ENCODE results near the gene GM2A.
"Not testable (repeated sequence)": the region's sequence is repeated elsewhere in the genome, so short reads cannot be mapped to it uniquely, and the experiment has no call there.

The GM2A gene

GRCh38 chr5:151228986-151229385 lies 24.0 kb upstream of the GM2A start:
- no peak for DNase-seq

GRCh38 chr5:151230048-151230680 lies 22.8 kb upstream of the GM2A start:
- DNase-seq: no peak

GRCh38 chr5:151231359-151231758 lies 21.6 kb upstream of the GM2A start:
- no peak for DNase-seq

DNA sequence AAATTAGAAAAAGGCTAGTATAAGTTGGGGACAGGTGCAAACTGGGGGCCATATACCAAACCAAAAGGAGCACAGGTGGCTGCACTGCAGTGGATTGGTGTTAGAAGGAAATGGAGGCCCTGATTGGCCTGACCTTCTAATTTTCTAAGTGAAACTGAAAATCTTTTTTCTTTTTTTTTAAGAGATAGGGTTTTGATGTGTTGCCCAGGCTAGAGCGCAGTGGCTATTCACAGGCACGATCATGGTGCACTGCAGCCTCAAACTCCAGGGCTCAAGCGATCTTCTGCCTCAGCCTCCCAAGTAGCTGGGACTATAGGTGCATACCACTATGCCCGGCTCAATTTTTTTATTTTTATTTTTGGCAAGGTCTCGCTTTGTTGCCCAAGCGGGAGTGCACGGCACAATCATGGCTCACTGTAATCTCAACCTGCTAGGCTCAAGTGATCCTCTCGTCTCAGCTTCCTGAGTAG lies 19.3 kb upstream of the GM2A start:
- DNase-seq: no peak

DNA sequence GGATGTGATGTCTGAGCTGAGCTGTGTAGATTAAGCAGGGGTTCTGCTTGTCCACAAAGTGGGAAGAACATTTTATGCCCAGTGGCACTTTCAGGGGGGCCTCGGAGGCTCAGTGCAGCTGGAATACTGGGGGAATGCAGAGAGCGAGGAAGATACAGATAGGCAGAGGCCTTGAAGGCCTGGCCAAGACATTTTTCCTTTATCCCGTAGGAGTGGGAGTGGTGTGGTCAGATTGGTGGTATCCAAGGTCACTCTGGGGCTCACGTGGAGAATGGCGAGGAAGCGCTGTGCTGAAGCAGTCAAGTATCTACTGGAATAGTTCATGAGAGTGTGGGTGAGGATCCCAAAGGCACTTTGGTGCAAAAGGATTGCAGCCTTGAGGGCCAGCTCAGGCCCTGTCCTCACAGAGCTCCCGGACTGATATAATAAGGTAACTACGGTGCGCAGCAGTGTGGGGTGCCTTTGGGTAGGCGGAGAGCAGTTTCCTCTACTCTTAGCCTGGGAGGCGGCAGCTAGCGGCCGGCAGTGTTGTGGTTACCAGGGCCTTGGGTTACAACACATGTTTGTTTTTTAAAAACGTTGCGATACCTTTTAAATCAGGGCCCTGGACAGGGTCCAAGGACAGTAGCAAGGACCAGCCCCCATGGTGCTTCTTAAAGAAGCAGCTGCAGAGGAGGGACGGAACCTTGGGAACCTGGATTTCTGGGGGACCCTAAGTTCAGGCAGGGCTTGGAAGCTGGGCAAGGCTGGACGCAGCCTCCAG lies 18.3 kb upstream of the GM2A start:
- DNase-seq: no peak

DNA sequence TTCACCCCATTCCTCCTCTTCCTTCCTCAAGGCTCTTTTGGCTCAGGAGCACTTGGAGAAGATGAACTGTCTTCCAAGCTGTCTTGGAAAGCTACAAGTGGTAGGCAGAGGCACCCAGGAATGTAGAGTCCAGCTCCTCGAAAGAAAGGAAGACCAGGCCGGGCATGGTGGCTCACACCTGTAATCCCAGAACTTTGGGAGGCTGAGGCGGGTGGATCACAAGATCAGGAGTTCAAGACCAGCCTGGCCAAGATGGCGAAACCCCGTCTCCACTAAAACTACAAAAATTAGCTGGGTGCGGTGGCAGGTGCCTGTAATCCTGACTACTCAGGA lies 17.8 kb upstream of the GM2A start:
- DNase-seq: not testable (repeated sequence)

DNA sequence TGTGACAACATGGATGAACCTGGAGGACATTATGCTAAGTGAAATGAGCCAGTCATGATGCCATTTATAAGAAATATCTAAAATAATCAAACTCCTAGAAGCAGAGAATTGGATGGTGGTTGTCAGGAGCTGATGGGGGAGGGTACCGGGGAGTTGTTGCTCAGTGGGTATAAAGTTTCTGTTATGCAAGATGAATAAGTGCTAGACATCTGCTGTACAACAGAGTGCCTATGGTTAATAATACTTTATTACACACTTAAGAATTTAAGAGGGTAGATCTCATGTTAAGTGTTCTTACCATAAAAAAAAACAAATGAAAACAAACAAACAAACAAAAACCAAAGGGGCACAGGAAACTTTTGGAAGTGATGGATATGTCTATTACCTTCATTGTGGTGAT lies 16.1 kb upstream of the GM2A start:
- no peak for DNase-seq

- no peak for DNase-seq
Observed at GRCh38 chr5:151237685-151238084, 15.3 kb upstream of the GM2A start.

DNA sequence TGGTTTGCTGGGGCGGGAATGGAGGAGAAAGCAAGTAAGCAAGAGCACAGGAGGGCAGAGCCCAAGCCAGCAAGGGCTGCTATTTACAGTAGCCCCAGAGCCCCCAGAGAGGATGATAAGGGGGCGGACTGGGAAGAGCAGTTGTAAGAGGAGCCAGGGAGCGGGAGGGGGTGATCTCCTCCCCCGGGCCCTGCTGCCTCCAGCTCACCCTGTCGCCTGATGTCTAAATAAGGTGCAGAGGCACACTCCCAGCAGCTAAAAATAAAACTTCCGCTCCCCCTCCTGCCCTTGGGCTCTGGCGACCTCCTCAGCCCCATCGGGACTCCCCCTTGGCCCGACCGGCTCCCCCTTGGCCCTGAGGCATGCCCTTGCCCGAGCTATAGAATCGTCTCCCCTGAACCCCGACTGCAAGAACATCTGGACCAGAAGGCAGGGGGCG lies 14.7 kb upstream of the GM2A start:
- DNase-seq: no peak

- peak; percentile 10 to 42 for DNase-seq
Observed at GRCh38 chr5:151239237-151239861, 13.6 kb upstream of the GM2A start.

- not testable (repeated sequence) for DNase-seq
Observed at GRCh38 chr5:151240268-151240835, 12.6 kb upstream of the GM2A start.

DNA sequence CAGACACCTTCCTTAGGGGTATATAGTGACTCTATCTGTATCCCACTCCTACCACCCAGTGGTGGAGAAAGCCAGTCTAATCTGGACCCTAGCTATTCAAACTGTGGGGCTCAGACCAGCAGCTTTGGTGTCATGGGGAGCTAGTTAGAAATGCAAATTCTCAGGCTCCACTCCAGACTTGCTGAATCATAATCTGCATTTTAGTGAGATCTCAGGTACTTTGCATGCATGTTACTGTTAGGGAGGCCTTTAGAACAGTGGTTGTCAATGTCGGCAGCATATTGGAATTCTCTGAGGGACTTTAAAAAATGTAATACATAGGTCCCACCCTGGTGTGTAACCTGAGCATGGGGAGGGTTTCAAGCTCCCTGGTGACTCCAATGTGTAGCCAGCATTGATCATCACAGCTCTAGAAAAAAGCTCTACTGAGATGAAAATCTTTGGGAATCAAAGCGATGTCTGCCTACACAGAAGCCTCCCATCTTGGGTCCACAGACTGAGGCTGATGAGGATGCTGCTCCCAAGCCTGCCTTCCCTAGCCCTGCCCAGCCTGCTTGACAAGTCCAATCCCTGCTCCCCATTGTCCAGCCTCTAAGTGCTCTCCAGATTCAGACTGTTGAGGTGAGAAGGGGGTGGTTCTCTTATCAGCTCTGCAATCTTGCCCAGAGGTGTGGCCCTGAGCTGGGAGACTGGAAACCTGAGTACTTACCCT lies 11.9 kb upstream of the GM2A start:
- peak; percentile 47 to 89 for DNase-seq

GRCh38 chr5:151243127-151243526 lies 9.9 kb upstream of the GM2A start:
- no peak for DNase-seq

DNA sequence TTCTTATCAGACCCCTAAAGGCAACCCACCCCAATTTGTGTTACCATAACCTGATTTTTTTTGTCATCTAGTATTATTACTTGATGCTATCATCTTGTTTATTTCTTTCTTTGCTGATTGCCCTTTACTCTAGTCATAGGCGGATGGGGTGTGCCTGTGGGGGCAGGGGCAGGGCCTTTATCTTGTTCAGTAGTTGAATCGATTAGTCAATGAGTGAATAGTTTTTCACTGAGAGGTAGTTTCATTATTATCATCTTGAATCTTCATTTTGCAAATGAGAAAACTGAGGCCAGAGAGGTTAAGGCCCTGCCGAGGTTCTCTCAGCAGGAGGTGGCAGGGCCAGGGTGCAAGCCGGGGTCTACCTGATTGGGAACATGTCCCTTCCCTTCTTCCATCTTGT lies 9.4 kb upstream of the GM2A start:
- no peak for DNase-seq

DNA sequence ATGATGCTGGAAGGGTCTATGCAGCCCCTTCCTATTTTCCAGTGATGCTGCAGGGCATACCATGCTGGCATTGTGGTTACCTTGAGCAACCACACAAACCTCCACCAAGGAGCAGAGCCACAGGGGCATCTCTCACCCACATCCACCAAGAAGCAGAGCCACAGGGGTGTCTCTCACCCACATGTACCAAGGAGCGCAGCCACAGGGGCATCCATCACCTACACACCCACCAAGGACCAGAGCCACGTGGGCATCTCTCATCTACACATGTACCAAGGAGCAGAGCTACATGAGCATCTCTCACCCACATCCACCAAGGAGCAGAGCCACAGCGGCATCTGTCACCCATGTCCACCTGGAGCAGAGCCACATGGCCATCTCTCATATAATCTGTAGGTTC lies 8.8 kb upstream of the GM2A start:
- no peak for DNase-seq

DNA sequence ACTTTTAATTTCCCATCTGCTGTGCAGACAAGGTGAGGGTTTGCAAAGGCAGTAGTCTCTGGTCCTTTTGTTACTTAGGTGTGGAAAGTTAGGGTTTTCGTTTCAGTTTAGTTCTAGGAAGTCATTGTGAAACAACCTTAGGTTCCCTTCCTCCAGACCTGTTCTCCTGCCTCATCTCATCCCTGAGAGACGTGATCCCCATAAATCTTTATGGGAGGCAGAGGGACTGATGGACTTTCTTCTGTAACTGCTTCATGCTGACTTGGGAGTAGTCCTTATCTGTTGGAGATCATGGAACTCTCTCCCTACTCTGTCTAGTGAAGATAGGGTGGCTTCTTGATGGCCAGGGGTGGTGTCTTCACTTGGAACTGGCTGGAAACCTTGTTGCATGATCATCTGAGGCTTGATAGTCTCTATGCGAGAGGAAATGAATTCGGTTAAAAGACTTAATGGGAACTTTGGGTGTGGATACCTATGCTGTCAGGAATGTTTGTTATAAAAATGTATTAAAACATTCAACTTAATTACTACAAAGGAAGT lies 7.2 kb upstream of the GM2A start:
- DNase-seq: no peak

DNA sequence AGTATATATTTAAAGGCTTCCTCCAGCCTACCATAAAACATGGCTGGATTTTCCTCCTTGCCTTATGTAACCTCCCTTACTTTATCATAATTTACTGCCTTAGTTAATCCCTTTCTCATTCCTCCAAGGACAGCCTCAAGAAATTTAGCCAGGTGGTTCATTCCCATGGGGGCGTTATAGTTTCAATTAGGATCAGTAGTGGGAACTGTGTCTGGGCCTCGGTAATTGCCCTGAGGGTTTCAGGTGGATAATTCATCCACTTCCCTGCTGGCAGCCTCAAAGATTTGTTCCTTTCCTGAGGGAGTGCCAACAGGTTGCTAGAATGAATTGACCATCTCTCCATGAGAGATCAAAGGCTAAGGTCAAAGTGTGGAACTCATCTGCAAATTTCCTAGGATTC lies 4.3 kb upstream of the GM2A start:
- no peak for DNase-seq

- DNase-seq: no peak
Observed at GRCh38 chr5:151249281-151249680, 3.7 kb upstream of the GM2A start.

DNA sequence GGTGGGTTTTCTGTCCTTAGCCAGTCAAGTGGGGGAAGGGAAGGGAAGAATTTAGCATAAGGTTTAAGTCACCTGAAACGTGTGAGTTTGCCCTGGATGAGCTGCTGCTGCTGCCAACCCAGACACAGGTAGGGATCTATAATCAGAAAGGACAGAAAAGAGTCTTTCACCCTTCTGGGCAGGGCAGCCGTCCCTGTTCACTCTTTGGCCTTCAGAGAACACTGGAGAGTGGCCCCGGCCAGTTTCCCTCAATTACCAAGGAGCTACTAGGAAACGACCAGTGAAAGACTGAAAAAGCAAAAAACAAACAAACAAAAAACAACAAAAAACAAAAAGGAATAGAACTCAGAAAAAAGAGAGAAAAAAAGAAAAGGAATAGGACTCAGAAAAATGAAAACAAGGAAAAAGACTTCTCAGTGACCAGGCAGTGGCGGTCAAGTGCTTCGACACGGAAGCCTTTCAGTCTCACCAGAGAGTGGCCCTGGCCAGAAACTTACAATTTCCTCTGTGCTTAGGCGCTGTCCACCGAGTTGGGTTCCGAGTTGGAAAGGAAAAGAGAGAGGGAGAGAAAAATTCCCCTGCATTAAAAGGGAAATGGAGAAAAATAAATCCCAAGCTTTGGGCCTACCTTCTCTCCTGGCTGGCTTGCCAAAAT lies 2.5 kb upstream of the GM2A start:
- no peak for DNase-seq

GRCh38 chr5:151251001-151251551 lies 1.9 kb upstream of the GM2A start:
- DNase-seq: no peak

GRCh38 chr5:151251621-151252020 lies 1.4 kb upstream of the GM2A start:
- DNase-seq: no peak

GRCh38 chr5:151253605-151253950 lies 593 bp downstream of the GM2A start:
- DNase-seq: no peak

Data from NCI-H187 (cell line).